Peyer's patch (tissue), 4 donors: ENCODE measurements around the gene POLR1C. TPM values are rescaled to one million over a fixed set of nuclear protein-coding genes. Genes with fewer than 3 reads are reported as not detected.

Experiments
- DNase-seq, 3 donors: peaks; one replicate each; pipeline ENCODE4 v3.0.0-alpha.2; 2017 to 2019
- H3K27ac ChIP-seq, 4 donors: fragments of 200-600 bp; sonication (generic); one replicate each; pipeline ENCODE4 v1.5.1; 2016 to 2019
- H3K27me3 ChIP-seq, 2 donors: fragments of 200-600 bp; sonication (generic); one replicate each; pipeline ENCODE4 v1.5.1; 2019
- H3K36me3 ChIP-seq, 3 donors: fragments of 200-600 bp; sonication (generic); one replicate each; pipeline ENCODE4 v1.5.1; 2016 to 2019
- H3K4me1 ChIP-seq, 4 donors: fragments of 200-600 bp; sonication (generic); one replicate each; pipeline ENCODE4 v1.5.1; 2016 to 2019
- H3K4me3 ChIP-seq, 4 donors: fragments of 200-600 bp; sonication (generic); 1 replicate in 3 of 4; 2 replicates in 1 of 4; pipeline ENCODE4 v1.5.1; 2016 to 2019; ENCODE audit warnings: mild to moderate bottlenecking in 1 of 4
- H3K9me3 ChIP-seq, 4 donors: fragments of 200-600 bp; sonication (generic); one replicate each; pipeline ENCODE4 v1.5.1; 2016 to 2019; ENCODE audit warnings: mild to moderate bottlenecking in 1 of 4
- CTCF ChIP-seq, 6 experiments: fragments of 450-650 bp in 4 of 6; fragments of 200-600 bp in 2 of 6; sonication (generic) in 1 of 6; IDR thresholded peaks; one replicate each; pipeline ENCODE4 v1.5.1; 2017 to 2019; ENCODE audit warnings: antibody characterized with exemption in 6 of 6, mild to moderate bottlenecking in 3 of 6, moderate library complexity in 1 of 6
- POLR2A ChIP-seq, 2 donors: fragments of 450-650 bp; IDR thresholded peaks; one replicate each; pipeline ENCODE4 v1.5.1; 2017; ENCODE audit warnings: antibody characterized with exemption in 2 of 2, mild to moderate bottlenecking in 2 of 2, moderate library complexity in 2 of 2
- total RNA-seq, 4 donors: library from RNA; depleted of rRNA; stranded (reverse); fragments of >200 nt; gene quantifications; one replicate each; pipeline ENCODE4 v1.1.0, GENCODE V29; 2016

Gene POLR1C
- total RNA-seq, 4 donors from 2014 or later = 8.6 to 29.7 (median 16.5) TPM

- Histone ChIP-seq H3K4me3 (no peak overlapping the region), H3K27ac (peak overlapping the region in 2 of 4 donors; percentile 58 to 63), H3K36me3 (peaks cover 0 to 13% (median 0%) of the 10 kb centered on the region in 3 donors), H3K9me3 (no peaks in the 10 kb centered on the region), H3K27me3 (no peaks in the 10 kb centered on the region), H3K4me1 (peaks cover 0 to 19% (median 7%) of the 10 kb centered on the region in 4 donors)
- DNase-seq = peak in 2 of 3 donors; percentile 67 to 76
- peak in 1 of 2 donors; percentile 7 for TF ChIP-seq POLR2A (IDR thresholded peaks at IDR 0.05)
- no peak for TF ChIP-seq CTCF (IDR thresholded peaks at IDR 0.05)
Measured at GRCh38 chr6:43493833-43494232, 23.1 kb upstream of the POLR1C start.

GRCh38 chr6:43494321-43494720, 22.6 kb upstream of the POLR1C start:
- no peaks in the 10 kb centered on the region for H3K27me3 ChIP-seq
- no peak for DNase-seq
- peaks cover 0 to 19% (median 7%) of the 10 kb centered on the region in 4 donors for H3K4me1 ChIP-seq
- H3K36me3 ChIP-seq = peaks cover 0 to 18% (median 0%) of the 10 kb centered on the region in 3 donors
- no peaks in the 10 kb centered on the region for H3K9me3 ChIP-seq
- TF ChIP-seq CTCF (IDR thresholded peaks at IDR 0.05) (no peak), POLR2A (IDR thresholded peaks at IDR 0.05) (no peak)
- H3K27ac ChIP-seq = peak overlapping the region in 2 of 4 donors; percentile 40 to 63
- no peak overlapping the region for H3K4me3 ChIP-seq

- no peak overlapping the region for H3K4me3 ChIP-seq
- H3K27ac ChIP-seq = no peak overlapping the region
- H3K4me1 ChIP-seq = peaks cover 0 to 19% (median 7%) of the 10 kb centered on the region in 4 donors
- H3K36me3 ChIP-seq = peaks cover 0 to 23% (median 0%) of the 10 kb centered on the region in 3 donors
- TF ChIP-seq CTCF (IDR thresholded peaks at IDR 0.05) (no peak), POLR2A (IDR thresholded peaks at IDR 0.05) (no peak)
- H3K27me3 ChIP-seq = no peaks in the 10 kb centered on the region
- no peak for DNase-seq
- no peaks in the 10 kb centered on the region for H3K9me3 ChIP-seq
Measured at GRCh38 chr6:43494766-43495165, 22.1 kb upstream of the POLR1C start.

- H3K36me3 ChIP-seq = peaks cover 0 to 30% (median 0%) of the 10 kb centered on the region in 3 donors
- no peak overlapping the region for H3K27ac ChIP-seq
- H3K27me3 ChIP-seq = no peaks in the 10 kb centered on the region
- no peak for TF ChIP-seq POLR2A (IDR thresholded peaks at IDR 0.05)
- peak in 3 of 6 experiments; percentile 26 to 32 (median 31) for TF ChIP-seq CTCF (IDR thresholded peaks at IDR 0.05)
- no peak for DNase-seq
- H3K9me3 ChIP-seq = no peaks in the 10 kb centered on the region
- H3K4me1 ChIP-seq = peaks cover 0 to 19% (median 7%) of the 10 kb centered on the region in 4 donors
- no peak overlapping the region for H3K4me3 ChIP-seq
Measured at GRCh38 chr6:43495409-43495941, 21.4 kb upstream of the POLR1C start.

GRCh38 chr6:43496370-43497128, 20.3 kb upstream of the POLR1C start:
- H3K27ac ChIP-seq = no peak overlapping the region
- H3K9me3 ChIP-seq = no peaks in the 10 kb centered on the region
- peaks cover 0 to 40% (median 0%) of the 10 kb centered on the region in 3 donors for H3K36me3 ChIP-seq
- peaks cover 0 to 19% (median 7%) of the 10 kb centered on the region in 4 donors for H3K4me1 ChIP-seq
- no peak for TF ChIP-seq POLR2A (IDR thresholded peaks at IDR 0.05)
- peak in 4 of 6 experiments; percentile 16 to 42 (median 34) for TF ChIP-seq CTCF (IDR thresholded peaks at IDR 0.05)
- H3K4me3 ChIP-seq = no peak overlapping the region
- no peaks in the 10 kb centered on the region for H3K27me3 ChIP-seq
- DNase-seq = no peak
